ENCODE results near the gene SMCO4.

SMCO4 gene

GRCh38 chr11:93526641-93527583 is 16.3 kb downstream of the SMCO4 start:
- DNase-seq, result no peak

GRCh38 chr11:93526346-93526633 is 16.9 kb downstream of the SMCO4 start:
- no peak for DNase-seq

GRCh38 chr11:93525601-93526345 is 17.4 kb downstream of the SMCO4 start:
- no peak for DNase-seq

GRCh38 chr11:93524858-93525257 is 18.3 kb downstream of the SMCO4 start:
- DNase-seq, result no peak

GRCh38 chr11:93524173-93524536 is 19.0 kb downstream of the SMCO4 start:
- no peak for DNase-seq

- no peak for DNase-seq
These were observed 22.3 kb downstream of the SMCO4 start for GRCh38 chr11:93520726-93521509.

GRCh38 chr11:93519179-93519578 is 24.0 kb downstream of the SMCO4 start:
- DNase-seq, result no peak

- no peak for DNase-seq
These were observed 25.1 kb downstream of the SMCO4 start for GRCh38 chr11:93518081-93518480.

- DNase-seq, result no peak
These were observed 25.6 kb downstream of the SMCO4 start for GRCh38 chr11:93517611-93518010.

GRCh38 chr11:93517041-93517440 is 26.1 kb downstream of the SMCO4 start:
- DNase-seq, result no peak

GRCh38 chr11:93515441-93516025 is 27.7 kb downstream of the SMCO4 start:
- DNase-seq, result no peak

GRCh38 chr11:93514712-93515111 is 28.5 kb downstream of the SMCO4 start:
- no peak for DNase-seq

GRCh38 chr11:93513772-93514171 is 29.4 kb downstream of the SMCO4 start:
- DNase-seq, result no peak

- no peak for DNase-seq
These were observed 30.1 kb downstream of the SMCO4 start for GRCh38 chr11:93512949-93513667.

GRCh38 chr11:93512073-93512475 is 31.1 kb downstream of the SMCO4 start:
- no peak for DNase-seq

GRCh38 chr11:93510196-93510873 is 32.9 kb downstream of the SMCO4 start:
- no peak for DNase-seq

GRCh38 chr11:93507517-93507916 is 35.7 kb downstream of the SMCO4 start:
- no peak for DNase-seq

GRCh38 chr11:93505703-93506102 is 37.5 kb downstream of the SMCO4 start:
- no peak for DNase-seq

GRCh38 chr11:93504110-93505095 is 38.8 kb downstream of the SMCO4 start:
- no peak for DNase-seq

GRCh38 chr11:93501856-93502255 is 41.3 kb downstream of the SMCO4 start:
- DNase-seq, result no peak

- no peak for DNase-seq
These were observed 42.4 kb downstream of the SMCO4 start for GRCh38 chr11:93500759-93501158.
